NCI-H774 (cell line): Measurements from ENCODE around the gene KMT2C.

Source experiments
- DNase-seq: peaks from one replicate; lab custom pipeline; 2025; lab: John Stamatoyannopoulos, UW

Gene KMT2C

GRCh38 chr7:152107945-152108344 lies 327.9 kb downstream of the KMT2C start:
- no peak for DNase-seq

GRCh38 chr7:152106990-152107389 lies 328.8 kb downstream of the KMT2C start:
- DNase-seq, result no peak

GRCh38 chr7:152105205-152105604 lies 330.6 kb downstream of the KMT2C start:
- DNase-seq, result no peak

GRCh38 chr7:152103691-152104090 lies 332.1 kb downstream of the KMT2C start:
- DNase-seq, result no peak

GRCh38 chr7:152103066-152103465 lies 332.7 kb downstream of the KMT2C start:
- no peak for DNase-seq

- DNase-seq, result no peak
These were observed 338.5 kb downstream of the KMT2C start for GRCh38 chr7:152097330-152097729.

GRCh38 chr7:152095771-152096170 lies 340.0 kb downstream of the KMT2C start:
- no peak for DNase-seq

GRCh38 chr7:152093717-152094116 lies 342.1 kb downstream of the KMT2C start:
- DNase-seq, result no peak

GRCh38 chr7:152090747-152091146 lies 345.1 kb downstream of the KMT2C start:
- no peak for DNase-seq

GRCh38 chr7:152089183-152089582 lies 346.6 kb downstream of the KMT2C start:
- no peak for DNase-seq

GRCh38 chr7:152086513-152086912 lies 349.3 kb downstream of the KMT2C start:
- no peak for DNase-seq

- DNase-seq, result no peak
These were observed 350.7 kb downstream of the KMT2C start for GRCh38 chr7:152085131-152085530.
